ENCODE results near the gene CD99L2. TPM values are rescaled to one million over a fixed set of nuclear protein-coding genes. Genes with fewer than 3 reads are reported as not detected.
A peak's percentile ranks its signal among the peaks of the same experiment; 100 is the strongest.

CD99L2 gene
- total RNA-seq, 2 experiments from 2014 or later = 16.6 to 17.0 TPM

DNA sequence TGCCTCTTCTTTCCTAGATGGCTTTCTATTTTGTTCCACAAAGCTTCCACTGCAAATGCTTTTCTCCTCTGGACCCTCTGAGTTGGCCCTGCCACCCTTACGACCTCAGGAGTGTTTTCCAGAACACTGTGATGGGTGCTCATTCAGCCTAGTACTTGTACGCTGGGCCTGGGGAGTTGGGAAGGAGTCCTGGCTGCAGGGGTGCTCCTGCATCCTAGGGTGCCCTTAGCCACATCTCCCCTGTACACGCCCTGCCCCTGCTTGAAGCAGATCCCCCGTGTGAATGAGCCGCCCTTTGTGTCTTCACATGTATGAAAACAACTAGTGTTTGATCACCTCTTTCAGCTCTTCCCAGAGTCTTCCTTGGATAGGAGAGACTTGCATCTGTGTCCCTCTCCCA lies 141.1 kb downstream of the CD99L2 start:
- CTCF ChIA-PET = no interaction called here
- no peak for DNase-seq

DNA sequence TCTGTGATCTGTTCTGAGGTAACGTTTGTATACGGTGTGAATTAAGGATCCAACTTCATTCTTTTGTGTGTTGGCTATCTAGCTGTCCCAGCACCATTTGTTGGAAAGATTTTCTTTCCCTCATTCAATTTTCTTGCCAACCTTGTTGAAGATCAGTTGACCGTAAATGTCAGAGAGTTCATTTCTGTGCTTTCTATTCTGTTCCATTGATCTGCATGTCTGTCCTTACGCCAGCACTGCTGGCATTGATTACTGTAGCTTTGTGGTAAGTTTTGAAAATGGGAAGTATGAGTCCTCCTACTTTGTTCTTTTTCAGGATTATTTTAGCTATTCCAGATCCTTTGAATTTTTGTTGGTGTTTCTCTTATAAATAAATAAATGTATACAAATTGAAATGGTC lies 144.5 kb downstream of the CD99L2 start:
- Mint-ChIP-seq H3K27ac (no peak overlapping the region), H3K4me3 (no peak overlapping the region), H3K27me3 (no peaks in the 10 kb centered on the region), H3K4me1 (peaks cover 9% of the 10 kb centered on the region), H3K36me3 (ENCODE audit: low read depth) (peaks cover 28% of the 10 kb centered on the region), H3K9me3 (no peaks in the 10 kb centered on the region)
- CTCF ChIA-PET = no interaction called here
- POLR2A ChIA-PET = no interaction called here
- no peak for DNase-seq

More for the DNA sequence above, 141.1 kb downstream of the CD99L2 start:
- Mint-ChIP-seq H3K4me1 (peaks cover 9% of the 10 kb centered on the region), H3K4me3 (no peak overlapping the region), H3K27me3 (no peaks in the 10 kb centered on the region), H3K27ac (no peak overlapping the region), H3K9me3 (no peaks in the 10 kb centered on the region), H3K36me3 (ENCODE audit: low read depth) (peaks cover 21% of the 10 kb centered on the region)
- POLR2A ChIA-PET = no interaction called here

GRCh38 chrX:150753357-150753756 lies 145.1 kb downstream of the CD99L2 start:
- no peak for DNase-seq
- H3K9me3 Mint-ChIP-seq = no peaks in the 10 kb centered on the region
- H3K4me1 Mint-ChIP-seq = peaks cover 9% of the 10 kb centered on the region
- H3K4me3 Mint-ChIP-seq = no peak overlapping the region
- peaks cover 24% of the 10 kb centered on the region for H3K36me3 Mint-ChIP-seq (ENCODE audit: low read depth)
- H3K27me3 Mint-ChIP-seq = no peaks in the 10 kb centered on the region
- CTCF ChIA-PET = no interaction called here
- POLR2A ChIA-PET = no interaction called here
- H3K27ac Mint-ChIP-seq = no peak overlapping the region

- no peak overlapping the region for H3K4me3 Mint-ChIP-seq
- ChIA-PET POLR2A (no interaction called here), CTCF (no interaction called here)
- H3K36me3 Mint-ChIP-seq (ENCODE audit: low read depth) = peaks cover 21% of the 10 kb centered on the region
- peaks cover 9% of the 10 kb centered on the region for H3K4me1 Mint-ChIP-seq
- H3K27ac Mint-ChIP-seq = no peak overlapping the region
- no peaks in the 10 kb centered on the region for H3K9me3 Mint-ChIP-seq
- no peaks in the 10 kb centered on the region for H3K27me3 Mint-ChIP-seq
- DNase-seq = no peak
Measured at GRCh38 chrX:150752124-150752523, 146.3 kb downstream of the CD99L2 start.

- H3K9me3 Mint-ChIP-seq = no peaks in the 10 kb centered on the region
- ChIA-PET POLR2A (interaction anchor here (1.3 kb wide), 1 partner anchor 10 kb away, joined by 3 read pairs; no protein-coding TSS in a partner anchor), CTCF (no interaction called here)
- peaks cover 29% of the 10 kb centered on the region for H3K4me1 Mint-ChIP-seq
- H3K27me3 Mint-ChIP-seq = no peaks in the 10 kb centered on the region
- peaks cover 83% of the 10 kb centered on the region for H3K36me3 Mint-ChIP-seq (ENCODE audit: low read depth)
- peak overlapping the region; percentile 8 for H3K4me3 Mint-ChIP-seq
- DNase-seq = no peak
- peak overlapping the region; percentile 57 for H3K27ac Mint-ChIP-seq
Measured at GRCh38 chrX:150736475-150736874, 162.0 kb downstream of the CD99L2 start.

GRCh38 chrX:150731795-150732194 lies 166.7 kb downstream of the CD99L2 start:
- ChIA-PET CTCF (interaction anchor here (1.1 kb wide), 1 partner anchor 12 kb away, joined by 3 read pairs; no protein-coding TSS in a partner anchor), POLR2A (no interaction called here)
- Mint-ChIP-seq H3K4me3 (no peak overlapping the region), H3K27me3 (no peaks in the 10 kb centered on the region), H3K9me3 (no peaks in the 10 kb centered on the region), H3K36me3 (ENCODE audit: low read depth) (peaks cover 65% of the 10 kb centered on the region), H3K4me1 (peaks cover 28% of the 10 kb centered on the region), H3K27ac (no peak overlapping the region)
- no peak for DNase-seq

DNA sequence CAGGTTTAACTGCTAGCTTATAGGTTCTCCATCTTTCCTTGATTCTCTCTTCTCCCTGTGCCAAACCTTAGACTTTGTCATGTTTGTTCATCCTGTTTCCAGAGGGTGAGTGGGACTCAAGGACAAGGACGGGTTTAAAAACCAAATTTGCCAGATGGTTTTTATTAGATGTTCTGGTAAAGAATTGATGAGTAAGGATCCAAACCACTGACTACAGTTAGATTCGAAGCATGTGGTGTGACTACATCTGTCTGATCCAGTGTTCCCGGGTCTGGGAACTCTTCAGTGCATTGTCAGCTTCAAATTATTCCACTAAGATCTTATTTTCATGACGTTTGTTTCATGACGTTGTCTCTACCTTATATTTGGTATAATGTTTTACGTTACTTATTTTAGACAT lies 167.7 kb downstream of the CD99L2 start:
- no peak for DNase-seq
- Mint-ChIP-seq H3K4me3 (no peak overlapping the region), H3K27ac (no peak overlapping the region), H3K36me3 (ENCODE audit: low read depth) (peaks cover 60% of the 10 kb centered on the region), H3K27me3 (no peaks in the 10 kb centered on the region), H3K4me1 (peaks cover 17% of the 10 kb centered on the region), H3K9me3 (no peaks in the 10 kb centered on the region)
- ChIA-PET CTCF (interaction anchor here (0.7 to 1.1 kb wide), 2 partner anchors 13 to 47 kb away, joined by 3 to 4 read pairs; no protein-coding TSS in a partner anchor), POLR2A (no interaction called here)

GRCh38 chrX:150729956-150730355 lies 168.5 kb downstream of the CD99L2 start:
- ChIA-PET CTCF (interaction anchor here (1.0 to 1.1 kb wide), 2 partner anchors 13 to 14 kb away, joined by 3 to 4 read pairs; no protein-coding TSS in a partner anchor), POLR2A (no interaction called here)
- DNase-seq = no peak
- H3K36me3 Mint-ChIP-seq (ENCODE audit: low read depth) = peaks cover 55% of the 10 kb centered on the region
- no peaks in the 10 kb centered on the region for H3K9me3 Mint-ChIP-seq
- H3K4me1 Mint-ChIP-seq = peaks cover 12% of the 10 kb centered on the region
- no peaks in the 10 kb centered on the region for H3K27me3 Mint-ChIP-seq
- H3K4me3 Mint-ChIP-seq = no peak overlapping the region
- H3K27ac Mint-ChIP-seq = no peak overlapping the region

DNA sequence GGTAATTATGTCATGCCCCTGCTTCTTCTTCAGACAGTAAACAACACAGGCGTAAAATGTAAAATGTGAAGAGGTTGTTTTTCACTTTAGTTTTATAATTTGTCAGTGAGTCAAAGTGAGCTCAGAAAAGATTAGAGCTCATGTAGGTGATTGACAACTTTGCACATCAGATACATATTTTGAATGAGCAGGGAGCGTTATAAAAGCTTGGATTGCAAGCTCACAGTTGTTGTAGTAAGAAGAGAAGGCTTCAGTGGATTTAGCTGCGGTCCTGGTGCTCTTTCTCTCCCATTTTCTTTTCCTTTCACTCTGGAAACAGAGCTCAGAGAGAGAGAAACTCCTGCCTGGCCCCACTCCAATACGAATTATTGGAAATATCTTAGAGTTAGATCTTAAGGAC lies 178.8 kb downstream of the CD99L2 start:
- no peak overlapping the region for H3K27ac Mint-ChIP-seq
- H3K27me3 Mint-ChIP-seq = no peaks in the 10 kb centered on the region
- CTCF ChIA-PET = interaction anchor here (1.0 to 2.6 kb wide), 3 partner anchors 12 to 46 kb away, joined by 3 to 11 read pairs (median 3); no protein-coding TSS in a partner anchor
- H3K4me1 Mint-ChIP-seq = peaks cover 6% of the 10 kb centered on the region
- DNase-seq = no peak
- no peaks in the 10 kb centered on the region for H3K9me3 Mint-ChIP-seq
- peaks cover 23% of the 10 kb centered on the region for H3K36me3 Mint-ChIP-seq (ENCODE audit: low read depth)
- H3K4me3 Mint-ChIP-seq = no peak overlapping the region
- POLR2A ChIA-PET = no interaction called here

Other genes with a start within 250 kb of the CD99L2 start
- gene MTMR1, start 205.3 kb downstream of the CD99L2 start, total RNA-seq = 10 to 100 TPM; 38.1 to 43.0 TPM
- 10 to 100 TPM; 50.1 to 54.7 TPM for gene HMGB3, start 84.7 kb upstream of the CD99L2 start, total RNA-seq